AG09309 (cell line): ENCODE measurements around the gene CCM2.
"Not testable (repeated sequence)": the region's sequence is repeated elsewhere in the genome, so short reads cannot be mapped to it uniquely, and the experiment has no call there.

Source experiments
- DNase-seq: peaks from one replicate; pipeline ENCODE4 v3.0.0-alpha.2; 2010; ENCODE audit warnings: low read depth
- H3K4me3 ChIP-seq: 2 replicates; pipeline ENCODE4 v1.5.1; 2011; ENCODE audit warnings: mild to moderate bottlenecking, low read depth, low read length, moderate library complexity; ENCODE audit not compliant: control insufficient read depth
- CTCF ChIP-seq: IDR thresholded peaks from 2 replicates; pipeline ENCODE4 v1.5.1; 2011; ENCODE audit warnings: mild to moderate bottlenecking, low read depth, low read length, inconsistent platforms; ENCODE audit not compliant: insufficient read depth, control insufficient read depth; ENCODE audit errors: missing control alignments

CCM2 gene

GRCh38 chr7:44987996-44988395 is 12.0 kb upstream of the CCM2 start:
- TF ChIP-seq CTCF, result no peak
- no peak overlapping the region for H3K4me3 ChIP-seq
- DNase-seq, result no peak

- no peak overlapping the region for H3K4me3 ChIP-seq
- no peak for TF ChIP-seq CTCF
- no peak for DNase-seq
These were observed 11.3 kb upstream of the CCM2 start for GRCh38 chr7:44988701-44989100.

- no peak overlapping the region for H3K4me3 ChIP-seq
- no peak for DNase-seq
- TF ChIP-seq CTCF, result no peak
These were observed 10.9 kb upstream of the CCM2 start for GRCh38 chr7:44989132-44989531.

GRCh38 chr7:44990109-44991023 is 9.6 kb upstream of the CCM2 start:
- no peak for TF ChIP-seq CTCF
- DNase-seq, result no peak
- H3K4me3 ChIP-seq, result no peak overlapping the region

GRCh38 chr7:44992004-44992795 is 7.8 kb upstream of the CCM2 start:
- not testable (repeated sequence) for H3K4me3 ChIP-seq, DNase-seq

- DNase-seq, result no peak
- H3K4me3 ChIP-seq, result no peak overlapping the region
- TF ChIP-seq CTCF, result no peak
These were observed 5.0 kb upstream of the CCM2 start for GRCh38 chr7:44994877-44995554.
